NCI-H2081 (cell line): ENCODE data around the gene EPM2AIP1.
"Not testable (repeated sequence)": the region's sequence is repeated elsewhere in the genome, so short reads cannot be mapped to it uniquely, and the experiment has no call there.

ENCODE experiments used
- DNase-seq, 2 experiments: peaks; one replicate each; lab custom pipeline; 2025; lab: John Stamatoyannopoulos, UW

Gene EPM2AIP1

GRCh38 chr3:36954452-36955134 lies 38.3 kb downstream of the EPM2AIP1 start:
- DNase-seq = no peak

DNA sequence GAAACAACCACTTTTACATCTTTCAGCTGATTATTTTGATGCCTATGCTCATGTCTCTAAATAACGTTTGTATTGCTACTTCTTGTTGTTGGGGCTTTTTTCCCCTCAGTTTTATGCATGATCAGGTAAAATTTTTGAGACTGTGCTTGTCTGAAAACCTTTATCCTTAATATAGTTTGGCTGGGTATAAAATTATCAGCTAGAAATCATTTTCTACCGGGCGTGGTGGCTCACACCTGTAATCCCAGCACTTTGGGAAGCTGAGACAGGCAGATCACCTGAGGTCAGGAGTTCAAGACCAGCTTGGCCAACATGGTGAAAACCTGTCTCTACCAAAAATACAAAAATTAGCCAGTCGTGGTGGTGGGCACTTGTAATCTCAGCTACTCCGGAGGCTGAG lies 45.1 kb downstream of the EPM2AIP1 start:
- not testable (repeated sequence) for DNase-seq

DNA sequence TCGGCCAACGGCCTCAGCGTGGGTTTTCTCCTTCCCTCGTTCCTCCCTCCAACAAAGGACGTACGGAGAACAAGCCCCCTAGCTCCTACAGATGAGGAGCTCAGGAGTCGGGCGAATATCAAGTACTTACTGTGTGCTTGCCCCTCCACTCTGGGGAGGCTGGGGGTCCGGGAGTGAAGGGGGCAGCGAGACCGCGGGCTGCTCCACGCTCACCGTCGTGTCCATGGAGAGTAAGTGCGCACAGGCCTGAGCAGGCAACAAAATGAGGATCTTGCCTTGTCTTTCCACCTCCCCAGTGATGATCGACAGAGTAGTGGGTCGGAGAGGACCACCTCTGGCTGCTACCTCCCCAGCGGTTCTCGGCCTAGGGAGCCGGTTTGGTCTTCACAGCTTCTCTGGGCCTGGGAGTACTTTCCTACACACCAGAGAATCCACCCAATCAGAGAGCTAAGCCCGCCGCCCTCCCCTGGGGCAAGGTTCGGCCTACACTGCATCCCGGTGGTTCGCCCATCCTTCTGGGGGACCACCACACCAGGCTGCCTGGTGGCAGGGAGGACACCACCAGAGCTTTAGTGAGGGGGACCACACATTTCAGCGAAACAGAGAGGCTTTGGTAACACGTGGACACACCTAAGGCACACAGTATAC lies 47.5 kb downstream of the EPM2AIP1 start:
- DNase-seq = no peak

DNA sequence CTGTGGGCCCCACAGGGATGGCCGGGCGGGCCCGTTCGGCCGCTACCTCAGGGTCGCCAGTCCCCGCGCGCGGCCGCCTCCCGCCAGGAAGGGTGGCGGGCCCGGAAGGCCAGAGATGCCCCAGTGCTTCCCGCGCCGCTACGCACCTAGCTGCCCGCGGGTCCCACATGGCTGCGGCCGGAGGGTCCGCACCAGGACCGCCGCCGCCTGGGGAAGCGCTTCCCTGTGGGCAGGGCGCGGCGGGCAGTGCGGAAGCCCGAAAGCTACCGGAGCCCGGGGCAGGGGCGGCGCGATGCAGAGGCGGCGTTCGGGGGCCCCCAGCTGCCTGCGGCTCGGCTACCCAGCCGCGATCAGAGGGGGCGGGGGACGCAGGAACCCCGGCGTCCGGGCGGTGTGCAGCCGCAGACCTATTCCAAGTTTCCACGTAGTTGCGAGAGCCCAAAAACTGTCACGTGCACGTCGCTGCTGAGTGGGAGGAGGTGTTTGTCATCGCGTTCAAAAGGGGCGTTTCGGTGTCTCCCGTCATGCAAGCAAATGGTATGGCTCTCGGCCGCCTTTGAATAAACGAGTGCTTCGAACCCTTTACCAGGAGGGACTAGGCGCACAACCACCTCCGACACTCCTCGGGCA lies 48.2 kb downstream of the EPM2AIP1 start, which contains the start of gene TRANK1:
TRANK1 (minus strand) TSS at position 414 of the 630 bp plus-strand sequence; CDS start at position 169, 245 bp downstream.
- DNase-seq = peak; percentile 0 to 43

DNA sequence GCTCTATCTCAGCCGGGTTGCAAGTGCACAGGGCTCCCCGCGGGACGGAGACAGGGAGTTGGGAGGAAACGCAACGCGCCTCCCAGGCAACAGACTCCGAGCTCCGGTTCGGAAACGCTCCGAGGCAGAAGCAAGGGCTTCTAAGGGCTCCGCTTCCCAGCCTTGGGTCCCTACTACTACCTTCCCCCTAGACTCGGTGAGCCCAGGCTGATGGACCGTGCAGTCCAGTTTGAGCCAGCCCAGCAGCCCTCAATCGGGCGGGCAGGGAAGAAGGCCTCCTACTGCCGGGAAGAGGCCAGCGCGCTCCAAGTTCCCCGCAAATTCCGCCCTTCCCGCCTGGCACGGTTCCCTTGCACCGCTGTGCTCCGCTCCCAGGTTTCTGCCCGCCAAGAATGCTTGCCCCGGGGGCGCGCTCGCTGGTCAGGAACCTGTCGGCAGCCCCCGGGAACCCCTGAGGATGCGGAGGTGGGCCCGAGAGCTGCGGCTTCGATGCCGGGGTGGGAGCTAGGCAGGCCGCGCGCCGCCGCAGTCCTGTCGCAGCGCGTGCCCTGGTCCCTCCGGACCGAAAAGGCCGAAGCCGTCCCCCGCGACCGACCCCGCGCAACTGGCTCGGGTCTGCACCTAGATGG lies 48.8 kb downstream of the EPM2AIP1 start:
- DNase-seq = peak; percentile 17 to 57

DNA sequence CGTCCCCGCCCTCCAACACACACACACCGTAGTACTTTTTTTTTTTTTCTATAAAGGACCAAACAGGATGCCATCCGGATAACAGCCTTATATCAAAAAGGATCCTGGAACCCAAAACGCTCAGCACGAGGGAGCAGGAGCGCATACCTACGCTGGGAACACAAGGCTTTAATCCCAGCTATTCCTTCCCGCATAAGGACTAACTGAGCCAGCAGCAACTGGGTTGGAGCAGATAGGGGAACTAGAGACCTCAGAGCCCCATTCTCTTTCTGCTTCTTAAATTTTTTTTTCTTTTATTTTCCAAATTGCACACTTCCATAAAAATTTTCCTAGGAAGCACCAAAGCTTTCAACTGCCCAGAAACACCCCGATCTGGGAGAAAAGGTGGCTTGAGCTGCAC lies 49.3 kb downstream of the EPM2AIP1 start:
- no peak for DNase-seq

- no peak for DNase-seq
Measured at GRCh38 chr3:36942638-36943248, 50.2 kb downstream of the EPM2AIP1 start.

DNA sequence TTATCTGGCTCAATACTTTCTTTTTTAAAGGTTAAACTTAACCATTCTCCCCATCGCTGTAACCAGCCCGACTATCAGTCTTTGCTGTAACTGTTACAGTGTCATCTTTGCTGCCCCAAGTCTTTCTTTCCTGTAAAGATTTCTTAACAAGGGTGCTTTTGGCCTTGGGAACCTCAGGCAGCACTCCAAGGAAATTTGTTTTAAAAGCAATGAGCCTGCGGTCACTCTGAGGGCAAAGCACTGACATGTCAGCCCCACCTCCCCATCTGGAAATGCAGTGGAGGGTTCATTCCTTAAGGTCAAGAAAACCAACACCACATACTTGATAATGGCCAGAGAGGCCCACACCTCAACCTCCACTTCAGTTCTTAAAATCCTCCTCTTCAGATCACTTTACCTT lies 51.3 kb downstream of the EPM2AIP1 start:
- DNase-seq = no peak

GRCh38 chr3:36941162-36941561 lies 51.8 kb downstream of the EPM2AIP1 start:
- no peak for DNase-seq

GRCh38 chr3:36937492-36937891 lies 55.4 kb downstream of the EPM2AIP1 start:
- no peak for DNase-seq
